Activated CD8-positive, alpha-beta T cell treated with anti-CD3 and anti-CD28 coated beads for 36 hours (primary cell): ENCODE data around the gene SLC22A13. TPM values are rescaled to one million over a fixed set of nuclear protein-coding genes. Genes with fewer than 3 reads are reported as not detected.

Experiments
- ATAC-seq: fragments of 200-7000 bp; cut with Tn5 transposase; one replicate; pipeline ENCODE4 v1.10.0; 2021; ENCODE audit warnings: mild to moderate bottlenecking, moderate library complexity
- CTCF ChIA-PET: fragments of 350-600 bp; sonication (Branson Sonifier 250); formaldehyde crosslinking; loops from one replicate; lab custom pipeline; 2021; ENCODE audit warnings: antibody characterized with exemption; lab: Charles Lee
- POLR2A ChIA-PET: fragments of 350-600 bp; sonication (Branson Sonifier 250); formaldehyde crosslinking; loops from one replicate; lab custom pipeline; 2021; ENCODE audit warnings: antibody characterized with exemption; lab: Charles Lee
- DNase-seq: peaks from one replicate; pipeline ENCODE4 v3.0.0-alpha.2; 2020
- H3K27ac Mint-ChIP-seq: one replicate; pipeline ENCODE4 v1.8.0; 2021; ENCODE audit warnings: mild to moderate bottlenecking, mixed read lengths
- H3K27me3 Mint-ChIP-seq: one replicate; pipeline ENCODE4 v1.8.0; 2021; ENCODE audit warnings: mixed read lengths
- H3K36me3 Mint-ChIP-seq: one replicate; pipeline ENCODE4 v1.8.0; 2021; ENCODE audit warnings: low read depth, mixed read lengths
- H3K4me1 Mint-ChIP-seq: one replicate; pipeline ENCODE4 v1.8.0; 2021; ENCODE audit warnings: low read depth, mixed read lengths
- H3K4me3 Mint-ChIP-seq: one replicate; pipeline ENCODE4 v1.8.0; 2021; ENCODE audit warnings: mild to moderate bottlenecking, moderate library complexity, mixed read lengths
- H3K9me3 Mint-ChIP-seq: one replicate; pipeline ENCODE4 v1.8.0; 2021; ENCODE audit warnings: mixed read lengths
- intact Hi-C: fragments of 100-400 bp; cut with micrococcal nuclease; formaldehyde crosslinking; loops from one replicate; pipeline ENCODE4 v1.10.0; 2022
- total RNA-seq, 2 experiments: library from RNA; stranded (reverse); gene quantifications; one replicate each; pipeline ENCODE4 v1.2.3, GENCODE V29; 2021
- TF ChIP-seq, protein P1 (sequence below): fragments of 200-600 bp; IDR thresholded peaks from one replicate; pipeline ENCODE4 v1.8.0; 2022; ENCODE audit warnings: antibody characterized with exemption, mild to moderate bottlenecking

The SLC22A13 gene
- total RNA-seq, 2 experiments from 2014 or later, result 0.18 to 0.31 TPM

DNA sequence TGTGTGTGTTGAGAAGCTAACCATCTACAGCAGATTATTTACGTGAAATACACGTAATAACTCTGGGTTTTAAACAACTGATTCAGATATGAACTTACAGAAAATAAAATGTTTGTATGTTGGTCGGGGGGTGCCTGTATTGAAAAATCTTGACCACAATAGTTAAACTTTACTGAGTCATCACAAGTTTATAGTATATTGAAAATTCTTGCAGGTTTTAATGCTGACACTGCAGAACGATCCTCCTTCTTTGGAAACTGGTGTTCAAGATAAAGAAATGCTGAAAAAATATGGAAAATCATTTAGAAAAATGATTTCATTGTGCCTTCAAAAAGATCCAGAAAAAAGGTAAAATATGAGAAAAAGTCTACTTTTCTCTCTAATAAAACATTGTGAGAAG, 41.3 kb upstream of the SLC22A13 start:
- DNase-seq (no peak), ATAC-seq (no peak)
- intact Hi-C loops, result no loop called here
- Mint-ChIP-seq H3K27me3 (no peaks in the 10 kb centered on the region), H3K36me3 (peaks cover 35% of the 10 kb centered on the region), H3K4me3 (no peak overlapping the region), H3K27ac (no peak overlapping the region), H3K4me1 (peaks cover 9% of the 10 kb centered on the region), H3K9me3 (no peaks in the 10 kb centered on the region)
- CTCF ChIA-PET, result interaction anchor here (0.6 kb wide), 1 partner anchor 338 kb away, joined by 3 read pairs; no protein-coding TSS in a partner anchor
- POLR2A ChIA-PET, result no interaction called here
- TF ChIP-seq, protein P1, sequence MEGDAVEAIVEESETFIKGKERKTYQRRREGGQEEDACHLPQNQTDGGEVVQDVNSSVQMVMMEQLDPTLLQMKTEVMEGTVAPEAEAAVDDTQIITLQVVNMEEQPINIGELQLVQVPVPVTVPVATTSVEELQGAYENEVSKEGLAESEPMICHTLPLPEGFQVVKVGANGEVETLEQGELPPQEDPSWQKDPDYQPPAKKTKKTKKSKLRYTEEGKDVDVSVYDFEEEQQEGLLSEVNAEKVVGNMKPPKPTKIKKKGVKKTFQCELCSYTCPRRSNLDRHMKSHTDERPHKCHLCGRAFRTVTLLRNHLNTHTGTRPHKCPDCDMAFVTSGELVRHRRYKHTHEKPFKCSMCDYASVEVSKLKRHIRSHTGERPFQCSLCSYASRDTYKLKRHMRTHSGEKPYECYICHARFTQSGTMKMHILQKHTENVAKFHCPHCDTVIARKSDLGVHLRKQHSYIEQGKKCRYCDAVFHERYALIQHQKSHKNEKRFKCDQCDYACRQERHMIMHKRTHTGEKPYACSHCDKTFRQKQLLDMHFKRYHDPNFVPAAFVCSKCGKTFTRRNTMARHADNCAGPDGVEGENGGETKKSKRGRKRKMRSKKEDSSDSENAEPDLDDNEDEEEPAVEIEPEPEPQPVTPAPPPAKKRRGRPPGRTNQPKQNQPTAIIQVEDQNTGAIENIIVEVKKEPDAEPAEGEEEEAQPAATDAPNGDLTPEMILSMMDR, result no peak

DNA sequence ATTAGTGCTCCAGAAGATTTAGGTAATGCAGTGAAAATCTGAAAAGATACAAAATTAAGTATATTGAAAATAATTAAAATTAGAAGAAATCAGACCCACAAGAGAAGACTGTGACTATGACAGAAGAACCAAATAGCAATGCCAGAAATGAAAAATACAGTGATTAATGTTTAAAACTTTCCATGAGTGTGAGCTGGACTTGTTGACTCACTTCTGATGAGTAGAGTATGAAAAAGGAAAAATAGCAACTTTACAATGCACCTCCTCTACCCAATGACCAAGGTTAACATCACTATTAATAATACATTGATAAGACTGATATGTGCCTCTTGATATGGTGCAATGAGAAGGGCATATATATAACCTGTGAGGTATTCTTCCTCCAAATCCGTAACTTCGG, 39.3 kb upstream of the SLC22A13 start:
- Mint-ChIP-seq H3K4me1 (no peaks in the 10 kb centered on the region), H3K27ac (no peak overlapping the region), H3K4me3 (no peak overlapping the region), H3K27me3 (no peaks in the 10 kb centered on the region), H3K36me3 (peaks cover 45% of the 10 kb centered on the region), H3K9me3 (no peaks in the 10 kb centered on the region)
- CTCF ChIA-PET, result no interaction called here
- intact Hi-C loops, result no loop called here
- DNase-seq (no peak), ATAC-seq (no peak)
- POLR2A ChIA-PET, result no interaction called here
- TF ChIP-seq, protein P1, result no peak

DNA sequence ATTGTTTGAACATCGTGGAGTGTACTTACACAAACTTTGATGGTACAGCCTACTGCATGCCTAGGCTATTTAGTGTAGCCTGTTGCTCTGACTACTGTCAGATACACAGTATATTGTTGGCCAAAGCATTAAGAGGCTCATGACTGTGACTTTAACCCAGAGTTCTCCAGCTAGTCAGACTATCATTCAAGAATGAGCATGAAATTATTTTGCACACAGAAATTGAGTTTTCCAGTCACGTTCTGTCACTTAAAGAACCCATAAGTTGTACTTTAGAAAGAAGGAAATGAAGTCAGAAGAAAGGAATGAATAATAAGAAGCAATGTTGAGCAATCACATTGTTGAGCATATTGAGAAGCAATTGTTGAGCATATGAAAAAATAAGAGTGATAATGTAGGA, 37.6 kb upstream of the SLC22A13 start:
- CTCF ChIA-PET, result interaction anchor here (1.4 kb wide), 1 partner anchor 97 kb away, joined by 3 read pairs; no protein-coding TSS in a partner anchor
- intact Hi-C loops, result no loop called here

DNA sequence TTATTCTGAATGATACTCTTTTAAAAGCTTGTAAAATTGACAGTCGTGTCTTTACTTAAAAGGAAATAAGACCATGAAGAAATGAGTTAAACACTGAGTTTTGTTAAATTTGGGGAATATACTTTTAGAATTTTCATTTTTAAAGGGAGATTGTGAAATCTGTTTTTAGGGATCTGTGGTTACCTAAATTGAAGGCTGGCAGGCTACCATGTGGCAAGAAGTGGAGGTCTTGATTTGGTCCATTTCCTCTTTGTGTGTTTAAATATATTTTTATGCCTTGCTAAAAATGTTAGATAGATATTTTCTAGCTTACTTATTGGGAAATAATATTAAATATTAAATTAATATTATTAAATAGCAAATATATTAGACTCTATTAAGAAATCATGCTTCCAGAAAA, 36.6 kb upstream of the SLC22A13 start:
- DNase-seq, result no peak
- Mint-ChIP-seq H3K4me3 (no peak overlapping the region), H3K4me1 (no peaks in the 10 kb centered on the region), H3K9me3 (no peaks in the 10 kb centered on the region), H3K36me3 (peaks cover 50% of the 10 kb centered on the region), H3K27me3 (no peaks in the 10 kb centered on the region), H3K27ac (no peak overlapping the region)
- TF ChIP-seq, protein P1, result no peak
- ATAC-seq, result no peak
- intact Hi-C loops, result no loop called here
- ChIA-PET POLR2A (no interaction called here), CTCF (interaction anchor here (0.7 to 1.3 kb wide), 2 partner anchors 92 to 779 kb away, joined by 3 read pairs; partner anchors contain the start of gene ACAA1)

More for the DNA sequence above, 37.6 kb upstream of the SLC22A13 start:
- TF ChIP-seq, protein P1, result no peak
- POLR2A ChIA-PET, result no interaction called here
- Mint-ChIP-seq H3K27ac (no peak overlapping the region), H3K4me3 (no peak overlapping the region), H3K27me3 (no peaks in the 10 kb centered on the region), H3K36me3 (peaks cover 45% of the 10 kb centered on the region), H3K4me1 (no peaks in the 10 kb centered on the region), H3K9me3 (no peaks in the 10 kb centered on the region)
- no peak for DNase-seq
- ATAC-seq, result no peak

DNA sequence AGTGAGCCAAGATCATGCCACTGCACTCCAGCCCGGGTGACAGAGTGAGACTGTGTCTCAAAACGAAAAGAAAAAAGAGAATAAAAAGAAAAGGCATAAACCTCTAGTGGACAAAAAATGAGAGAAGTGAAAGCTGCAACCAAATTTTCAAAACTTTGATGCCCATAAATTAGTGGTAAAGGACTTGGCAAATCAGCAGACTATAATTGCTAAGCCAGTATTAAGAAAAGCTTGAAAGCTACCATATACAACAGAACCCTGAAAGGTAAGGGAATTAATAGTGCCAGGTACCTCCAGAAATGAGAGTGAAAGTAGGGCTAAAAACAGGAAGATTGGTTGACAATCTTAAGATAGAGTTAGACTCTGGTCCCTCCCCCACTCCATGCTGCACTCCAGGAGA, 32.9 kb upstream of the SLC22A13 start:
- Mint-ChIP-seq H3K9me3 (peaks cover 15% of the 10 kb centered on the region), H3K4me3 (no peak overlapping the region), H3K27me3 (no peaks in the 10 kb centered on the region), H3K27ac (no peak overlapping the region), H3K36me3 (peaks cover 61% of the 10 kb centered on the region), H3K4me1 (no peaks in the 10 kb centered on the region)
- ATAC-seq (no peak), DNase-seq (no peak)
- TF ChIP-seq, protein P1, result no peak
- intact Hi-C loops, result no loop called here
- POLR2A ChIA-PET, result no interaction called here
- CTCF ChIA-PET, result interaction anchor here (1.0 kb wide), 1 partner anchor 14 kb away, joined by 3 read pairs; no protein-coding TSS in a partner anchor
